Kidney epithelial cell (primary cell): ENCODE measurements around the gene CLIC3. TPM values are rescaled to one million over a fixed set of nuclear protein-coding genes. Genes with fewer than 3 reads are reported as not detected.

Experiments
- DNase-seq: peaks from one replicate; pipeline ENCODE4 v3.0.0-alpha.2; 2010; ENCODE audit warnings: low read depth
- H3K27me3 ChIP-seq: 2 replicates; pipeline ENCODE4 v1.6.0; 2011; ENCODE audit warnings: low read length; ENCODE audit not compliant: control insufficient read depth, insufficient read depth
- H3K36me3 ChIP-seq: 2 replicates; pipeline ENCODE4 v1.5.1; 2011; ENCODE audit warnings: low read length; ENCODE audit not compliant: control insufficient read depth, insufficient read depth
- H3K4me3 ChIP-seq: 2 replicates; pipeline ENCODE4 v1.5.1; 2011; ENCODE audit warnings: low read depth, mild to moderate bottlenecking, control low read depth, low read length
- total RNA-seq: library from RNA; depleted of rRNA; stranded (reverse); fragments of >200 nt; gene quantifications from 2 replicates; pipeline ENCODE4 v1.2.3, GENCODE V29; 2015
- TF ChIP-seq, protein P1 (sequence below): IDR thresholded peaks from 2 replicates; pipeline ENCODE4 v1.5.1; 2011; ENCODE audit warnings: mild to moderate bottlenecking, moderate library complexity, low read length, control low read depth, inconsistent platforms; ENCODE audit not compliant: insufficient read depth, poor library complexity, severe bottlenecking

The CLIC3 gene
- total RNA-seq, 1 donor from 2014 or later, result not detected

DNA sequence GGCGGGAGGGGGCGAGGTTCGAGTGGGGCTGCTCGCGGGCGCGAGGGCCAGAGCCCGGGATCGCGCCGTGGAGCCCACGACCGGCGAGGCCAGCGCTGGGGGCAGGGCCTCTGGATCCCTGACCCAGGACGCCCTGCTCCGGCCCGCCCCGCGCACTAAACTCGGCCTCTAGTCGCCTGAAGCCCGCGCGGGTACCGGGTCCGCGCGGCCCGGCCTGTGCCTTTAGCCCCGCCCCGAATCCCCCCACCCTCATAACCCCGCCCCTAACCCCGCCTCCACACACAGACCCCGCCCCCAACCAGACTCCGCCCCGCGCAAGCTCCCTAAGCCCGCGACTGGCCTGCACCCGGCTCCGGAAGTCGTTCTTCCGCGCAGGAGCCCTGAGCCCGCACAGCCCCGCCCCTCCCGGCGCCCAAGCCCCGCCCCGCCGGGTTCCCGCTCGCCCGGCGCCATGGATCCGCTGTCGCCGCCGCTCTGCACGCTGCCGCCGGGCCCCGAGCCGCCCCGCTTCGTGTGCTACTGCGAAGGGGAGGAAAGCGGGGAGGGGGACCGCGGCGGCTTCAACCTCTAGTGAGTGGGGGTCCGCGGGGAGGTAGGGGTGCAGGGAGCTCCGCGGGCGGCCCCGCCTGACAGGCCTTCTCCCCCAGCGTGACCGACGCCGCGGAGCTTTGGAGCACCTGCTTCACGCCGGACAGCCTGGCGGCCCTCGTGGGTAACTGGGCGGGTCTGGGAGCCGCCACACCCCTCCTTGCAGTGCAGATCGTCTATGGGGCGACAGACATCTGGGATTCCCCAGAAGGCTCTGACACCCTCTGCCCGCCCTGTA is 4.2 kb downstream of the CLIC3 start, which contains the start of gene PAXX:
PAXX (plus strand) TSS at position 430 of the 826 bp plus-strand sequence; CDS start at position 452, 22 bp downstream.
- TF ChIP-seq, protein P1, sequence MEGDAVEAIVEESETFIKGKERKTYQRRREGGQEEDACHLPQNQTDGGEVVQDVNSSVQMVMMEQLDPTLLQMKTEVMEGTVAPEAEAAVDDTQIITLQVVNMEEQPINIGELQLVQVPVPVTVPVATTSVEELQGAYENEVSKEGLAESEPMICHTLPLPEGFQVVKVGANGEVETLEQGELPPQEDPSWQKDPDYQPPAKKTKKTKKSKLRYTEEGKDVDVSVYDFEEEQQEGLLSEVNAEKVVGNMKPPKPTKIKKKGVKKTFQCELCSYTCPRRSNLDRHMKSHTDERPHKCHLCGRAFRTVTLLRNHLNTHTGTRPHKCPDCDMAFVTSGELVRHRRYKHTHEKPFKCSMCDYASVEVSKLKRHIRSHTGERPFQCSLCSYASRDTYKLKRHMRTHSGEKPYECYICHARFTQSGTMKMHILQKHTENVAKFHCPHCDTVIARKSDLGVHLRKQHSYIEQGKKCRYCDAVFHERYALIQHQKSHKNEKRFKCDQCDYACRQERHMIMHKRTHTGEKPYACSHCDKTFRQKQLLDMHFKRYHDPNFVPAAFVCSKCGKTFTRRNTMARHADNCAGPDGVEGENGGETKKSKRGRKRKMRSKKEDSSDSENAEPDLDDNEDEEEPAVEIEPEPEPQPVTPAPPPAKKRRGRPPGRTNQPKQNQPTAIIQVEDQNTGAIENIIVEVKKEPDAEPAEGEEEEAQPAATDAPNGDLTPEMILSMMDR, result no peak
- peak; percentile 67 for DNase-seq
- Histone ChIP-seq H3K36me3 (no peaks in the 10 kb centered on the region), H3K27me3 (peaks cover 3% of the 10 kb centered on the region), H3K4me3 (peak within 1 kb of the TSS; percentile 72)

DNA sequence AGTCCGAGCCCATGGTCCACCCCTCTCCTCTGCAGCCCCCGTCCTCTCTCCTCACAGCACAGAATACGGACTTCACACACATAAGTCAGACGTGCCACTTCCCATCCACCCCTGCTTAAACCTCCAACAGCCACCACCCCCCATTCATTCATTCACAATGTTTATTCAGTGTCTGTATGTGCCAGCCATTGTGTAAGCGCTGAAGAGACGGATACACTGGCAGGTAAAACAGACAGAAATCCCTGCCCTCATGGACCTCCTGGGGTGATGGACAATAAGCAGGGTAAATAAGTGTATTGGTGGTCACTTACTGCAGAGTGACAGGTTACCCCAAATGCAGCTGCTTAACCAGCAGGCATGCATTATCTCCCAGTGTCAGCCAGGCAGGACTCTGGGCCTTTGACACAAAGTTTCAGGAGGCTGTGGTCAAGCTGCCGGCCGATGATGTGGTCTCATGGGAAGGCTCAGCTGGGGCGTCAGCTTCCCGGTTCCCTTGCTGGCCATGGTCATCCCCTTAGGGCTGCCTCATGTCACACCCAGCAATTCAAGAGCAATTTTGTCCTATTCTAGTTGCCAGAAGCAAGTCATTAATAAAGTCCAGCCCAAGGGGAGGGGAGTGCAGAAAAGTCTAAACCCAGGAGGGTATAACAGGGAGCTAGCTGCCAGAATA is 6.0 kb downstream of the CLIC3 start:
- no peak for DNase-seq
- Histone ChIP-seq H3K4me3 (no peak overlapping the region), H3K36me3 (no peaks in the 10 kb centered on the region), H3K27me3 (peaks cover 12% of the 10 kb centered on the region)
- TF ChIP-seq, protein P1, result no peak

DNA sequence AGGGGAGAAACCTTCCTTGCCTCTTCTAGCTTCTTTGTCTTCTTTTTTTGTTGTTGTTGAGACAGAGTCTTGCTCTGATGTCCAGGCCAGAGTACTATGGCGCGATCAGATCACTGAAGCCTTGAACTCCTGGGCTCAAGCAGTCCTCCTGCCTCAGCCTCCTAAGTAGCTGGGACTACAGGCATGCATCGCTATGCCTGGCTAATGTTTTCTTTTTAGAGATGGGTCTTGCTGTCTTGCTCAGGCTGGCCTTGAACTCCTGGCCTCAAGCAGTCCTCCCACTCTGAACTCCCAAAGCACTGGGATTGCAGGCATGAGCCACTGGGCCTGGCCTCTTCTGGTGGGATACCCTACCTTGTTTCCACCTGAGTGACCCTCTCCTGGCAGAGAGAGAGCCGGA is 7.5 kb downstream of the CLIC3 start:
- Histone ChIP-seq H3K27me3 (peaks cover 27% of the 10 kb centered on the region), H3K4me3 (no peak overlapping the region), H3K36me3 (no peaks in the 10 kb centered on the region)
- TF ChIP-seq, protein P1, result no peak
- no peak for DNase-seq

DNA sequence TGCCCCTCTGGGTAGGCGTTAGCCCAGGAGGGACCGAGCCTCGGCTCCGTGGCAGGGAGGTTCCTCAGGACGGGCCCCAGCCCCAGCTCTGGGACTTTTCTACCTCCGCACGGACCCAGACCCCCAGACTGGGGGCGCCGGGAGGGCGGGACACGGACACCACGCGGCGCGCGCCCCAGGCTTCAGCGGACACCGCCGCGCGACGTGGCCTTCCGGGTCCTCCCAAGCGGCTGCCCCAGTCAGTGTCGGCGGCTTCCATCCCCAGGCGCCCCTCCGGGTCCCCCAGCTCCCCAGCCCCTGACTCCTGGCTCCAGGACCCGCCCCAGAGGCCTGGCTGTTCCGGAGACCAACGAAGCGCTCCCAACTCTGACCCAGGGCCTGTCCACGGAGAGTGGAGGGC is 10.5 kb downstream of the CLIC3 start:
- Histone ChIP-seq H3K4me3 (no peak overlapping the region), H3K36me3 (no peaks in the 10 kb centered on the region), H3K27me3 (peaks cover 34% of the 10 kb centered on the region)
- DNase-seq, result no peak
- TF ChIP-seq, protein P1, result no peak

DNA sequence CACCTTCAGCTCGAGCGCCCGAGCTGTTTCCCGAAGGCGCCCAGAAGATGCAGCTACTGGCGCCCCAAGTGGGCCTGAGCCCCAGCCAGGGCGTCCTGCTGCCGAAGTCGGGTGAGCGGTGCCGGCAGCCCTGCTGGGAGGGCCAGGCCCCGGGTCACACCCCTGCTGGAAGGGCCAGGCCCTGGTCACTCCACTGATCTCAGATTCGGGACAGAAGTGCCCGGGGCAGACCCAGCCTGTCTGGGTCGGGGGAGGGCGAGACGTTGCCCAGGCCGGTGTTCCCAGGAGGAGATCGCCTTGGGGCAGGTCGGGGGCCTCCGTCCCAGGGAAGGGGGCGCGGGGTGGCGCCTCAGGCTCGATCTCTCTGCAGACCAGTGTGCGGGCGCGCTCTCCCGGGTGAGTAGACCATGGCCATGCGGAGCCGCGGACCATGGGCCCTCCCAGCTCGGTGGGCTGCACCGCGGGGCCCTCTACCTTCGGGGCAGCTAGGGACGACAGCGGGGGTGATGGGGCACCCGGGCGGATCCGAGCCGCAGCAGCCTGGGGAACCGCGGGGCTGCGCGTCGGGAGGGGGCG is 11.3 kb downstream of the CLIC3 start:
- DNase-seq, result no peak
- Histone ChIP-seq H3K27me3 (peaks cover 34% of the 10 kb centered on the region), H3K36me3 (no peaks in the 10 kb centered on the region), H3K4me3 (no peak overlapping the region)
- TF ChIP-seq, protein P1, result no peak
